Measurements from ENCODE around the gene ZNF574.

ZNF574 gene

GRCh38 chr19:42093505-42093904, 17.5 kb downstream of the ZNF574 start:
- H3K9me3 ChIP-seq (ENCODE audit: insufficient read depth, low read depth, low read length), result no peaks in the 10 kb centered on the region
- no peaks in the 10 kb centered on the region for H3K27me3 ChIP-seq (ENCODE audit: insufficient read depth, low read length, poor library complexity, severe bottlenecking)
- no peaks in the 10 kb centered on the region for H3F3A ChIP-seq (ENCODE audit: low read depth)
- no peak overlapping the region for H2AFZ ChIP-seq (ENCODE audit: low read length)
- no peaks in the 10 kb centered on the region for H3K9me2 ChIP-seq (replicated peaks; ENCODE audit: low read depth, low read length)
- H3K79me2 ChIP-seq (ENCODE audit: insufficient read depth, low read length), result no peaks in the 10 kb centered on the region
- H3K9ac ChIP-seq (ENCODE audit: low read depth, low read length, poor library complexity, severe bottlenecking), result no peak overlapping the region
- H3K36me3 ChIP-seq (ENCODE audit: insufficient read depth, low read length), result no peaks in the 10 kb centered on the region
- TF ChIP-seq EZH2phosphoT487 (IDR thresholded peaks at IDR 0.05; ENCODE audit: borderline replicate concordance) (no peak), CTCF (conservative IDR thresholded peaks at IDR 0.05; ENCODE audit: low read length) (no peak)
- H3K4me1 ChIP-seq (ENCODE audit: insufficient read depth, low read length, poor library complexity, severe bottlenecking), result peaks cover 7% of the 10 kb centered on the region
- no peak overlapping the region for H3K4me2 ChIP-seq (ENCODE audit: low read depth, low read length, poor library complexity, severe bottlenecking)
- no peak overlapping the region for H3K4me3 ChIP-seq (ENCODE audit: low read length, poor library complexity, severe bottlenecking)
- no peaks in the 10 kb centered on the region for H4K20me1 ChIP-seq (ENCODE audit: insufficient read depth, low read length, poor library complexity, severe bottlenecking)

- peaks cover 4% of the 10 kb centered on the region for H3K4me1 ChIP-seq (ENCODE audit: insufficient read depth, low read length, poor library complexity, severe bottlenecking)
- no peaks in the 10 kb centered on the region for H3K36me3 ChIP-seq (ENCODE audit: insufficient read depth, low read length)
- no peaks in the 10 kb centered on the region for H4K20me1 ChIP-seq (ENCODE audit: insufficient read depth, low read length, poor library complexity, severe bottlenecking)
Observed at GRCh38 chr19:42093926-42094325, 18.0 kb downstream of the ZNF574 start.

GRCh38 chr19:42095142-42095813, 19.3 kb downstream of the ZNF574 start:
- no peak overlapping the region for H3K4me3 ChIP-seq (ENCODE audit: low read length, poor library complexity, severe bottlenecking)
- no peaks in the 10 kb centered on the region for H3F3A ChIP-seq (ENCODE audit: low read depth)
- no peaks in the 10 kb centered on the region for H3K9me3 ChIP-seq (ENCODE audit: insufficient read depth, low read depth, low read length)
- H3K4me2 ChIP-seq (ENCODE audit: low read depth, low read length, poor library complexity, severe bottlenecking), result no peak overlapping the region
- no peaks in the 10 kb centered on the region for H3K27me3 ChIP-seq (ENCODE audit: insufficient read depth, low read length, poor library complexity, severe bottlenecking)
- TF ChIP-seq CTCF (conservative IDR thresholded peaks at IDR 0.05; ENCODE audit: low read length) (no peak), EZH2phosphoT487 (IDR thresholded peaks at IDR 0.05; ENCODE audit: borderline replicate concordance) (no peak)
- peaks cover 3% of the 10 kb centered on the region for H3K4me1 ChIP-seq (ENCODE audit: insufficient read depth, low read length, poor library complexity, severe bottlenecking)
- no peaks in the 10 kb centered on the region for H3K36me3 ChIP-seq (ENCODE audit: insufficient read depth, low read length)
- H3K79me2 ChIP-seq (ENCODE audit: insufficient read depth, low read length), result no peaks in the 10 kb centered on the region
- H3K9me2 ChIP-seq (replicated peaks; ENCODE audit: low read depth, low read length), result no peaks in the 10 kb centered on the region
- no peak overlapping the region for H3K9ac ChIP-seq (ENCODE audit: low read depth, low read length, poor library complexity, severe bottlenecking)
- no peaks in the 10 kb centered on the region for H4K20me1 ChIP-seq (ENCODE audit: insufficient read depth, low read length, poor library complexity, severe bottlenecking)
- H2AFZ ChIP-seq (ENCODE audit: low read length), result no peak overlapping the region

More at GRCh38 chr19:42093926-42094325, 18.0 kb downstream of the ZNF574 start:
- Histone ChIP-seq H3K4me2 (ENCODE audit: low read depth, low read length, poor library complexity, severe bottlenecking) (no peak overlapping the region), H2AFZ (ENCODE audit: low read length) (no peak overlapping the region), H3K79me2 (ENCODE audit: insufficient read depth, low read length) (no peaks in the 10 kb centered on the region), H3K9me3 (ENCODE audit: insufficient read depth, low read depth, low read length) (no peaks in the 10 kb centered on the region), H3K4me3 (ENCODE audit: low read length, poor library complexity, severe bottlenecking) (no peak overlapping the region), H3K9ac (ENCODE audit: low read depth, low read length, poor library complexity, severe bottlenecking) (no peak overlapping the region), H3K27me3 (ENCODE audit: insufficient read depth, low read length, poor library complexity, severe bottlenecking) (no peaks in the 10 kb centered on the region), H3F3A (ENCODE audit: low read depth) (no peaks in the 10 kb centered on the region), H3K9me2 (replicated peaks; ENCODE audit: low read depth, low read length) (no peaks in the 10 kb centered on the region)
- TF ChIP-seq CTCF (conservative IDR thresholded peaks at IDR 0.05; ENCODE audit: low read length), result no peak
- no peak for TF ChIP-seq EZH2phosphoT487 (IDR thresholded peaks at IDR 0.05; ENCODE audit: borderline replicate concordance)

All from Loucy (cell line).